HS-5 (cell line): ENCODE measurements around the gene GPR55.
"Not testable (repeated sequence)": the region's sequence is repeated elsewhere in the genome, so short reads cannot be mapped to it uniquely, and the experiment has no call there.

Experiments
- DNase-seq: peaks from one replicate; pipeline ENCODE4 v3.0.0-alpha.2; 2012; ENCODE audit warnings: low read depth

GPR55 gene

DNA sequence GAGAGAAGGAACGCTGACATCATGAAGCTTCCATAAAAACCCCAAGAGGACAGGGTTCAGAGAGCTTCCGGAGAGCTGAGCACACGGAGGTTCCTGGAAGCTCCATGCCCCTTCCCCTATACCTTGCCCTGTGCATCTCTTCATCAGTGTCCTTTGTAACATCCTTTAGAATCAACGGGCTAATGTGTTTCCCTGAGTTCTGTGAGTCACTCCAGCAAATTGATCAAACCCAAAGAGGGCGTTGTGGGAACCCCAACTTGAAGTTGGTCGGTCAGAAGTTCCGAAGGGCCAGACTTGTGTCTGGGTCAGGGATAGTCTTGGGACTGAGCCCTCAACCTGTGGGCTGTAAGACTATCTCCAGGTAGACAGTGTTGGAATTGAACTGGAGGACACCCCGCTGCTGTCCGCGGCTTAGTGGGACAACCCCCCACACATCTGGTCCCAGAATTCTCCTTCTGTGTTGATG is 25.9 kb upstream of the GPR55 start:
- no peak for DNase-seq

- DNase-seq: no peak
Measured at GRCh38 chr2:230949966-230950873, 25.2 kb upstream of the GPR55 start.

DNA sequence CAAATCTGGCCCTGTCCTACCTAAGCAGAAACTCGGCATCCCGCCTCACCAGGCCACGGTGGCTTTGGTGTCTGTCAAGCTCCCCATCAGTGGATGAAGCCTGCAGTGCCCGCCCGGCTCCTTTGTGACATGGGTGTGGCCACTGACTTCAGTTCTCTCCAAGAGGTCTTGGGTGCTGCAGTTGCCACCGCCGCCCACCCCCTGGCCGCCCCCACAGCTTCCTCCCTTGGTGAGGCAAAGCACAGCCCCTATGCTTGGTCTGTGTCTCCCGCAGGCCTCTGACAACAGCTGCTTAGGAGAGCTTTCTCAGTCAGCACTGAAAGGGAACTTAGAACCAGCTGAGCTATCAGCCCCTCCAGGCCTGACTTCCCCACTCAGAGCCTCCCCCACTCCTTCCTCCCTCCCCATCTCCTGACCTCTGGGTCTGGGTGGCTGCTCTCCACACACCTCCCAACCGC is 22.9 kb upstream of the GPR55 start:
- DNase-seq: no peak

- DNase-seq: no peak
Measured at GRCh38 chr2:230947235-230947576, 22.2 kb upstream of the GPR55 start.

DNA sequence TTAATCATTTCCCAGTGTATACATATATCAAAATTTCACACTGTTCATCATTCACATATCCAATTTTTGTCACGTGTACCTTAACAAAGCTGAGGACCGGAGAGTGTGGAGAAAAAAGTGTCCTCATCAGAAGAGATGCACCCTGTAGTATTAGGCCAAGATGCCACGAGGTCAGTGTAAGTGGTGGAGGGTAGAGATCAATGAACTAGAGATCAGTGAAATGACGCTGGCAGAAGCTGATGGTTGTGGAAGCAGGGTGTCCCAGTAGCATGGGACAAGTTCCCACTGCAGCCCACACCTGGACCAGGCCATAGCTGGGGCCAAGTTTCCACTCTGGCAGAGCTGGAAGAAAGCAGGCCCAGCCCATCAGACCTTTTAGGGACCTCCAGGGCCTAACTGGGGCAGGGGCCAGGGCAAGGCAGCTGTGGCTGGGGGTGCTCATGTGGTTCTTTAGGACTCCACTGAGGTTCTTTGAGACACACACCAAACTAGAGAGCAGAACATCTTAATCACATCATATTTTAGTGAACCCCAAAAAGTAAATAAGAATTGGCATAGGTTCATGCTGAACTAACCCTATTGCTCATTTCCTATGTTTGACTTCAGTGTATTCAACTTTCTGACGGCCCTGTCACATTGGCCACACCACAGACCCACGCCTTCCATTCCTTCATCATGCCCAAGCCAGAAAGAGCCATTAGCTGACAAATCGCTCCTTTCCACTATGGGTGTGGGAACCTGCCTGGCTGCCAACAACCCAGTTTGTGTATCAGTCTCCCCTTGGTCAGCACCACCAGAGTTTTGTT is 21.6 kb upstream of the GPR55 start:
- DNase-seq: no peak

DNA sequence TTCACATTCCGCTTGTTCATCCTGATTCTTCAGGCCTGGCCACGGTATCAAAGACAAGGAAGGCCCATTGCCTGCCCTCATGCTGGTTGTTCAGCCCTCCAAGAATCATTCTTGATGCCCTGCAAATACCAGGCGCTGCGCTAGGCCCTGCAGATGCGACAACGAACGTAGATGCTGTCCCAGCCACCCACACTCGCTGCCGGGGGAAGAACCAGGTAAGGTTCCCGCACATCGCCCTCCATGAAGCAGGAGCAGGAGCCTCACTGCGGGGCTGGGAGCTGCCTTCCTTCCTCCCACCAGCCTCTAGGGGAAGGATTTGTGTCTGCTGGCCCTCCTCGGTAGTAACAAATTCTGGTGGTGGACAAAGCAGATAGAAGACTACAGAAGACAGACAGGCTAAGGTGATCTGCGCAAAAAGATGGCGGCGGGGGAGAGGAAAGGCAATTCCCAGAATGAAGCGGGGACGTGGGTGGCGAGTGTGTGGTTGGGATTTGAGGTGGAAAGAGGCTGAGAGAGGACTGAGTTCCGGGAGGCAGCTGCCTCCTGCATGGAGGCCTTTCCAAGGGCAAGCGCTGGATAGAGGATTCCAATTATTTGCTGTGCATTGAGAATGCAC is 19.8 kb upstream of the GPR55 start:
- no peak for DNase-seq

GRCh38 chr2:230944123-230944653 is 19.1 kb upstream of the GPR55 start:
- no peak for DNase-seq

DNA sequence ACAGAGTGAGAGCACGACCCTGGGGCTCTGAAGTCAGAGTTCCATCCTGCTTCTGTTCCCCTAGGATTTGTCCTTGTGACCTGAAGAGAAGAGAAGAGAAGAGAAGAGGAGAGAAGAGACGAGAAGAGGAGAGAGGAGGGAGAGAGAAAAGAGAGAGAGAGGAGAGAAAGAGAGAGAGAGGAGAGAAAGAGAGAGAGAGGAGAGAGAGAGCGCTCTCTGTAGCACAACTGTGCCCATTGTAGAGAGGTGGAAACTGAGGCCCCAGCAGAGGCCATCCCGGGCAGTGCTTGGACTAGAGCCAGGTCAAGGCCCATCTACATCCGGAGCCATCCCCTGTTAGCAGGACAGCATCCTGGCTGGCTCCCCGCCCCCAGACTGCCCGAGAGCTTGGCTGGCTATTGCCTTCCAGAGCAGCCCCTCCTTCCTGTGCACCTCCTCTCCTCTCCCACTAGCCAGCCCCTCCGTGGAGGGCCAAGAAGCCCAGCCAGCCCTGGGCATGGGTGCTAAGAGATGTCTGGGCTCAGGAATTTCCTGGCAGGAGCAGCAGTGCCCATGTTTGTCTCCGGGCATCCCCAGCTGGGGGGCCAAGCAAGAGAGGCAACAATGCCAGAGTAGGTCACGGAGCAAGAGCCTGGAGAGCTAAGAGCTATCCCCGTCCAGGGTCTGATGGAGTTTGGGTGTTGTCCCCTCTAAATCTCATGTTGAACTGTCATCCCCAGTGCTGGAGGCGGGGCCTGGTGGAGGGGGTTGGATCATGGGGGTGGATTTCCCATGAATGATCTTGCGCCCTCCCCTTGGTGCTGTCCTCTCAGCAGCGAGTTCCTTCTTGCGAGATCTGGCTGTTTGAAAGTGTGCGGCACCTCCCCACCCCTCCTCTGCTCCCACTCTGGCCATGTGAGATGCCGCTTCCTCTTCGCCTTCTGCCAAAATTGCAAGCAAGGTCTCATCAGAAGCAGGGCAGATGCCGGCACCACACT is 18.2 kb upstream of the GPR55 start:
- no peak for DNase-seq

- DNase-seq: no peak
Measured at GRCh38 chr2:230942371-230942770, 17.3 kb upstream of the GPR55 start.

- DNase-seq: no peak
Measured at GRCh38 chr2:230941202-230942180, 16.4 kb upstream of the GPR55 start.

- DNase-seq: no peak
Measured at GRCh38 chr2:230940471-230940815, 15.4 kb upstream of the GPR55 start.

DNA sequence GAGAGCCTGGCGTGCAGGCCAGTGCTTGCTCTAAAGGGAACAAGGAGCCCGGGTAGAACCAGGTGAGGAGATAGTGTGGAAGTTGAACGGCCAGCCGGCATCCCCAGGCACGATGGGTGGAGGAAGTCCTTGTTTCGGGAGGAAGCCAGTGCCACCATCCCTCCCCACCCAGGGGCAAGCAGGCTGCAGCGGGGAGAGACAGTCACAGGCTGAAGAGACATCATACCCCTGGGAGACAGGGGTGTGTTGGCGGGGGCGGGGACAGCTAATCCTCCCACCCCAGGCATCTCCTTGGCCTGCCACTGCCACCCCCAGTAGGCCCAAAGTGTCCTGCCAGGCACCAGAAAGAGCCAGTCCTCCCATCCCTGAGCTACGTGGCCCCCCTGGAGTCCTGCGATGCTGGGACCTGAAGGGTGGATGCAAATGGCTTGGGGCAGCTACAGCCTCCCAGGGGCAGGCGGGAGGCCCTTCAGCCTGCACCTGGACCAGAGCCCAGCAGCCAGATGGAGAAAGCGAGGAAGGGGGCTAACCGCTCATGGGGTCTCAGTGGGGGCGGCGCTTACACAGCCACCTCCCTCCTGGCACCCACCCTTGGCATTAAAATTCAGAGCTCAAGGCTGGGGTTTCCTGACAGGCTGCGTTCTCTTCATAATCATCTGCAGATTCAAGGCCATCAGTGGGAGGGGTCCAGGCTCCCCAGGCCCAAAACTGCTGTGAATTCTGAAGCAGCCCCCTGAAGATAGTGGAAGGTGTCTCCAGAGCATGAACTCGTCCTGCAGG is 14.8 kb upstream of the GPR55 start:
- DNase-seq: no peak

GRCh38 chr2:230939066-230939591 is 14.1 kb upstream of the GPR55 start:
- DNase-seq: no peak

- no peak for DNase-seq
Measured at GRCh38 chr2:230938516-230939065, 13.5 kb upstream of the GPR55 start.

- no peak for DNase-seq
Measured at GRCh38 chr2:230938098-230938497, 13.1 kb upstream of the GPR55 start.

DNA sequence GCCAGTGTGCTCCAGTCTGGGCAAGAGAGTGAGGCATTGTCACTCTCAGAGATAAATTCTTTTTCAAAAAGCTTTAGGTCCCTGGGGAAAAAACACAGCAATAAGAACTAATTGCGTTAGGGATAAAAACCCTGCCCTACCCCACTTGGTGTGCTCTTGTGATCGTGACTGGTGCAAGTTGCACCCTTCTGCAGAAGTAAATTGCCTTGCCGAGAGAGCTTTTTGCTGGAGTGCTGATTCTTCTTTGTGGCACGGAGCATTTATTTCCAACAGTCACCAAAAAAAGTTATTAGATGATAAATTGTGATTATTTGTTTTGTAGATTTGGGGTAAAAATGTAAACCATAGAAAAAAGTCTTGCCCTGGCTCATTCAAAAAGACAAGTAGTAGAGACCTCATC is 12.3 kb upstream of the GPR55 start:
- DNase-seq: no peak

DNA sequence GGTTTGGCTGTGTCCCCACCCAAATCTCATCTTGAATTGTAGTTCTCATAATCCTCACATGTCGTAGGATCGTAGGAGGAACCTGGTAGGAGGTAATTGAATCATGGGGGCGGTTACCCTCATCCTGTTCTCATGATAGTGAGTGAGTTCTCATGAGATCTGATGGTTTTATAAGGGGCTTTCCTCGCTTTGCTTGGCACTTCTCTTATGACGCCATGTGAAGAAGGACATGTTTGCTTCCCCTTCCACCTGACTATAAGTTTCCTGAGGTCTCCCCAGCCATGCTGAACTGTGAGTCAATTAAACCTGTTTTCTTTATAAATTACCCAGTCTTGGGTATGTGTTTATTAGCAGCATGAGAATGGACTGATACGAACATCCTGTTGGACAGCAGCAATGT is 11.2 kb upstream of the GPR55 start:
- not testable (repeated sequence) for DNase-seq

- no peak for DNase-seq
Measured at GRCh38 chr2:230935130-230935430, 10.0 kb upstream of the GPR55 start.
